Vagina (tissue), 2 donors: ENCODE data around the gene CYP4F2.

Experiments
- CTCF ChIP-seq, 3 experiments: fragments of 450-650 bp in 2 of 3; fragments of 200-600 bp in 1 of 3; sonication (generic) in 1 of 3; IDR thresholded peaks; one replicate each; pipeline ENCODE4 v1.5.1; 2017 to 2019; ENCODE audit warnings: antibody characterized with exemption in 3 of 3, mild to moderate bottlenecking in 2 of 3, moderate library complexity in 2 of 3
- POLR2A ChIP-seq, 2 donors: fragments of 450-650 bp; IDR thresholded peaks; one replicate each; pipeline ENCODE4 v1.6.1; 2017; ENCODE audit warnings: antibody characterized with exemption in 2 of 2, mild to moderate bottlenecking in 2 of 2, moderate library complexity in 2 of 2

DNA sequence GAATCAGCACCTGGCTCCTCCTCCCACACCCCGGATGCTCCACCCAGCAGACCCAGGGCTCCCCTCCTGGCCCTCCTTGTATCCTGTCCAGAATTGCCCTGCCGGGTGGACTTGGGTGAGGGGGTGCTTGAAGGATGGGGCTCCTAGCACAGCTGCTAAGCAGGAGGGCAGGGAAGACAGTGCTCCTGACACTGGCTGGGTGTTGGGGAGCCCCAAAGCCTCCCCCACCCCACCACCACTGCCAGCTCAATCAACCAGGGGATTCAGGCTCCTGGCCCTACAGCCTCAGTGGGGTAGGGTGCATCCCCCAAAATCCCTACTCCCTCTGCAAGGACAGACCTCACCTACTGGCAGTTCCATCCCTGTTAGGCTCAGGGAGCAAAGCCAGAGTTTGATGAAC, 39.1 kb upstream of the CYP4F2 start:
- TF ChIP-seq CTCF (IDR thresholded peaks at IDR 0.05): no peak
- no peak for TF ChIP-seq POLR2A (IDR thresholded peaks at IDR 0.05)
